GM19372 (cell line): Measurements from ENCODE around the gene ASB2.
A peak's percentile ranks its signal among the peaks of the same experiment; 100 is the strongest.

ENCODE experiments used
- ATAC-seq: cut with Tn5 transposase; IDR thresholded peaks from one replicate; pipeline ENCODE4 v1.9.1; 2021; ENCODE audit warnings: mild to moderate bottlenecking, low read depth, moderate library complexity; ENCODE audit not compliant: unreplicated experiment

Gene ASB2

DNA sequence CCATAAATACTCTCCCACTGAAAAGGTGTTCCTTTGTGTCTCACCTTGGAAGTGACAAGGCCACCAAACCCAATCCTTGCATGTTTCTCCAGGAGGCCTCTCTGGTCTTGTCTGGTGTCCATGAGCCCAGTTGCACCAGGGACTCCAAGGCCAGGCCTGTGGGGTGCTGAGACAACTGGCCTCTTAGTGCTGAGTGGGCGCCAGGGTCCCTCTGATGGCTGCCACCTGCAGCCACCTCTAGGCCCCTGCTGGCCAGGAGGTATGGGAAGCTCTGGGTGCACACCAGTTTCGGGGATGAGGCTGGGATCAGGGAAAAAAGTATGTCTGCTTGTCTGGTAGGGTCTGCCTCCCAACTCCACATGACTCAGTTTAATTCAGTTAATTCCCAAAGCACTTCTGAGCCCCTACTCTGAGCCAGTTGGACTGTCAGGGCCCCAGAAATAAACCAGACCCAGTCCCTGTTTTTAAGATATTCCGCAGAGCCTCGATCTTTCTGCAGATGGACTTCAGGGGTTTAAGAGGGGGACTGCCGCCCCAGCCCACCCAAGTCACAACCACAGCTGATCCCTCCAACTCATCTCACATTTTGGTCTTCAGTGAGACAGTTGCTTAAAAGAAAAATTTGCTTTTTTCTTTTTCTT, 64.3 kb downstream of the ASB2 start:
- no peak for ATAC-seq

DNA sequence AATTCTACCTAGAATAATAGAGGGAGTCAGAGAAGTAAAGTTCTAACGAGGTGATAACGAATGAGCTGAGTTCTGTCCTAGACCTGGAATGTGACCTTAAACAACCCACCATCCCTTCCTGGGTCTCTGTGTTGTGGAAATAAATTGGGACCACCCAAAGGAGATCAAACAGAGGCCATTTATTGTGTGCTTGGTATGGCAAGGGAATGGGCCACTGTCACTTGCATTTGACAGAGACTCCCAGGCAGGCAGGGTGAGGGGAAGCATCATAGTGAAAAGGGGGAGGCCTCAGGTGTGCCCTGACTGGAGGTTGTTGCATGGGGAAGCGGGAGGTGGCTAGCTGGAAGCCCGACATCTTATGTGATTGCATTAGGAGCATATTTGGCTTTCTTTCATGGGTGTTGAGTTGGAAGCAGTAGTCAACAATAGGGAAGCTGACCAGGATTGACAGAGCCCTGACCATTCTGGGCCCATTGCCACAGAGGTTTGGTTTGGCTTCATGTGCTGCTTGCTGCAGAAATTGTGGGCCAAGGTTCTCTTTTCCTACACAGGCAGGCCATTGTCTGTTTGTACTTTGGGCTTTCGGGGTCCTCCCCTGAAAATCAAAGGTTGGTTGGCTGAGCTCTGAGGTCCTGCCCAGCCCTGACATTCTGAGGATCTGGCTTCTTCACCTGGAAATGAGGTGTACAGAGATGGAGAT, 66.8 kb downstream of the ASB2 start:
- ATAC-seq = no peak

DNA sequence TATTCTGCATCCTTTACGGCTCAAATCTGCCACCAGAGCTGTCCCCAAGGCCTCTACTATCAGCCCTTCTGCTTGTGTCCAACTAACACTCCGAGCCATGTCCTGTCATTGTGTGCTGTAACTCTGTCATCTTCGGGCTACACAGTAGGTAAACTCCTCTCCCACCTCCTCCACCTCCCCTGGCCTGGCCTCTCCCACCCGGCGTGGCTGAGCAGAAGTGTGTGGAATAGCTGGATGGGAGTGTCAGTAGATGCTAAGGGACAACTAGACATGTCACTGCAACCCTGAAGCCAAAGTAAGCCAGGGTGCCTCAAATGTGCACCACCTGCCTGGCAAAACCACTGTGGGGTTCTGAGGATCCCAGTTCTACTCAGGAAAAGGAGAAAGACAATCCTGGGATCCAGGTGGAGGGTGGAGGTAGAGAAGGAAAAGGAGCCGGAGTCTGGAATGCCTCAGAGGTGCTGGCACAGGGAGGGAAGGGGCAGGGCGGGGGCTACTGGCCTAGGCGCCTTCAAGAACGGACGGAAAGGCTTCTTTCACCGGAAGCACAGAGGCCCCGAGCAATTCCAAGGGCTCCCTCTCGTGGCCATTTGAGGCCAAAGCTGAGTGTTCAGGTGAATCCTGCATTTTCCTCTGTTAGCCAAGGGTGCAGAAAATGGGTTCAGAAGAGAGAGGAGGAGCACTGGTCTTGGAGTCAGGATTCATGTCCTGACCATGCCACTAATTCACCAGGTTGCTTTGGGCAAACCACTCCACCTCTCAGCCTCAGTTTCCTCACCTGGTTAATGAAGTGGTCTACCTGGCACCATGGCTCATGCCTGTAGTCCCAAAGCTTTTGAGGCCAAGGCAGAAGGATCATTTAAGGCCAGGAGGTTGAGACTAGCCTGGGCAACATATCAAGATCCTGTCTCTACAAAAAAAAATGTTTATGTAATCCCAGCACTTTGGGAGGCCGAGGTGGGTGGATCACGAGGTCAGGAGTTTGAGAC, 69.7 kb downstream of the ASB2 start:
- peak; percentile 72 for ATAC-seq

DNA sequence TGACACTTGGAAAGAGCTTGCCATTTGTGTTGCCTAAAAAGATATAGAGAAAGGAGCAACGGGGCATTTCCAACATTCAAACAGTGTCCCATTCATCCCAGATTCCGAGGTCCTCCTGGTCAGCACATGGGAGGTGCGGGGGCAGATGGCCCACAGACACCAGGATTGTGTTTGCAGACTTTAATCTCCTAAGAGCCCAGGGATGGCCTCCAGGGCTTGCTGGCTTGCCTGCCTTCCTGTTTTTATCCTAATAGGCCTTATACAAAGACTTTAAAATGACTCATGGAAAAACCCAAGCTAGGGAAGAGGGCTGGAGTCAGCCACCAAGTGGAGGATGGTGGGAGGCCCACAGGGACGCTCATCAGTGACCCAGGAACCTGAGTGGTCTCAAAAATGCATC, 70.7 kb downstream of the ASB2 start:
- ATAC-seq = no peak

DNA sequence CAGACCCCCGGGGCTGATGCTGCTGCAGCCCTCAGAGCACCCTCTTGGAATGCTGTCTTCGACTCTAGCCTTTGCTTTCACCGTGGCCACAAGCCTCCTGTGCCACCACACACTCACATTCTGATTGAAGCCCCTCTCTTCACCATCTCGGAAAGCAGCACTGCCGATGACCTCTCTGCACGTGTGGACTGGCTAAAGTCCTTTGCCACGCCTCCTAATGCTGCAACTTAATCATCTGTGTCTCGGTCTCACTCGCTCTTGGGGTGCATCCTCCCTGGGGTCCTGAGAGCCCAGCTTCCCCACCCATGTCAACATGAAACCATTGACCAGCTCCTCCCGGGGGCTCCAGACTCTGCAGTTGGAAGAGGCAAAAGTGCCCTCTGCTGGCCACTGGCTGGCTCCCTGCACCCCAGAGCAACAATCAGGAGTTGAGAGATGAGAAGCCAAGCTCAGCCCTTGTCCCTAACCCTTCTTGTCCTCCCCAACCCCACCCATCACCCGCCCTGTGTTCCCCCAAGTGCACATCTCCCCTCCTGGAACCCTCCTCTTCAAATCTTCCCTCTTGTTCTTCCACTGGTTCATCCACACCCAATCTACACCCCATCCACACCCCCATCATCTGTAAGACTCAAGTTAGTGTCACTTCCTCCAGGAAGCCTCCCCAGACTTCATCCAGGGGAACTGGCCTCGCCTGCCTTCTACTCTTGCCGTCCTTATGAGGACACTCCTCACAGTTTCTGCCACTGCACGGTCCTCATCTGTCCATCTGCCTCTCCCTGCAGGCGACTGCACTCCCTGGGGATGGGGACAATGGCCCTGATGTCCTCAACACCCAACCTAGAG, 72.8 kb downstream of the ASB2 start:
- no peak for ATAC-seq

DNA sequence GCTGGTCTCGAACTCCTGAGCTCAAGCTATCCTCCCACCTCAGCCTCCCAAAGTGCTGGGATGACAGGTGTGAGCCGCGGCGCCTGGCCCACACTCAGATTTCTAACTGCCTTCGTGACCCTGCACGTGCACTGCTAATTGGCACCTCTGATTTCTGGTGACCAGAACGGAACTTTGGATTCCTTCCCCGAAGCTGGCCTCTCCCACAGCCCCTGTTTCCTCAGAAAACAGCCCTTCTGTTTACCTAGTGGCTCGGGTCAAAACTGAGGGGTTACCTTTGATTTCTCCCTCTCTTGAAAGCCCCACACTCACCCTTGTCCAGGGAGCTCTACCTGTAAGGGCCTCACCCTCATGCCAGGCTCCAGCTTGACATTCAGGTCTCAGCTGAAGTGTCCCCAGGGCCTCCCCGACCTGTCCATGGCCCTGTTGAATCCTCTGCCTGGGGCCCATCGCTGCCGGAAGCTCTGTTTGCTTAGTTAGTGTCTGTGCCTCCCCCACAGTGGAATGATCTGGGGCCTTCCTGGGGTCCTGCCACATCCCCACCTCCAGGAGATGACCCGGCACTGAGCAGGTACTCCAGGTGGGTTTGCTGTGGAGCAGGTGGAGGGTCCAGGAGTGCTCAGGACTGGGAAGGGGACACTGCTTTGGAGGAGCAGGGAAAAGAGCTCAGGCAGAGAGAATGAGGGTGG, 73.6 kb downstream of the ASB2 start:
- no peak for ATAC-seq

DNA sequence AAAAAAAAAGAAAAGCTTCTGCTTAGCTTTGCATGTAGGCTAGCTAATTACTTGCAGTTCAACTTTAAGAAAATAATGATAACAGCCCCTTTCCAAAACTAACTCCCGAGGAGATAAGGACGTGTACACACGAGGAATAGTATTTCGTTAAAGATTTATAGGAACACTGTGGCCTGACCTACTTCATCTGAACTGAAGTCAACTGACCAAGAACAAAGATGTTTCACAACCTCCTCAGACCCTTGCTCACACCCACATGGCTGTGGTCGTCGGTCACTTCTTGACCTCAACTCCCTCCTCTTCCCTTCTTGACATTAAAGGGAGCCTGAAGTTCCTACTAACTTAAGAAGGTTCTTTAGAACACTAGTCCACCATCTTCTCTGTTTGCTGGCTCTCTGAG, 74.6 kb downstream of the ASB2 start:
- ATAC-seq = no peak

DNA sequence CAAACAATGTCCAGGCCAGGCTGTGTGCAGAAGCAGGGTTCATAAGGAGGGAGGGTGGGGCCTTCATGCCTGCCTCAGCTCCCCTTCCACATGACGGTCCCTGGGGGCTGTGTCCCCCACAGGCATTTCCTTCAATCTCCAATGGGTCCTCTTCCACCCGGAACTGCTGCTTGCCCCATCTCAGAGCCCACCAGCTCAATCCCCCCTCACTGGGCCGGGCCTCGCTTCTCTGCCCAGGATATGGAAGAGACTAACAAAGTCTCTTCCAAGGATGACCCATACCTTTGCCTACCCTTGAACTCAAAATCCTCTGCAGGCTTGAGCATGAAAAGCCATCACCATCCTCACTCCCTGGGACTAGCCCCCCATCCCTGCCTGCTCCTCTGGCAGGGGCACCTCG, 77.6 kb downstream of the ASB2 start:
- ATAC-seq = no peak

DNA sequence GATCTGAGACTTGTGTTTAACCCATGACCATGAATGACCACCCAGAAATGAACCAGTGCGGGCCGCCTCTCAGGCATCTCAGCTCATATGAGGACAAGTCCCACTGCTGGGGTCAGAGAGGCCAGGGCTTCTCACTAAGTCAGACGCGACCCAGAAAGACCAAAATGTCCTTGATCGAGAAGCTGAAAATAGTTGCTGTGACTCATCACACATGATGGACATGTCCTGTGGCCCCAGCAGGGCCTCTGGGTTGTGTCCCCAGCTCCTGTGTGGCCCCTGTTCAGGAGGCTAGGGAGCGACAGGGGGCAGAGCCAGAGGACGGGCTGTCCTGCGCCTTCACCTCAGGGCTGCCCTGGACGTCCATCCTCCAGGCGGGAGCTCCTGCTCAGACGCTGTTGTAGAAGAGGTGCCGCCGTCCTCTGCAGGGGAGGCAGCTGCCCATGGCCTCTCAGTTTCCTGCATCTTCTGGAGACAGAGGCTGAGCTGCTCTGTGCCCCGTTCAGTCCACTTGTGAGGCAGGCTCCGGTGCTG, 78.2 kb downstream of the ASB2 start:
- no peak for ATAC-seq

DNA sequence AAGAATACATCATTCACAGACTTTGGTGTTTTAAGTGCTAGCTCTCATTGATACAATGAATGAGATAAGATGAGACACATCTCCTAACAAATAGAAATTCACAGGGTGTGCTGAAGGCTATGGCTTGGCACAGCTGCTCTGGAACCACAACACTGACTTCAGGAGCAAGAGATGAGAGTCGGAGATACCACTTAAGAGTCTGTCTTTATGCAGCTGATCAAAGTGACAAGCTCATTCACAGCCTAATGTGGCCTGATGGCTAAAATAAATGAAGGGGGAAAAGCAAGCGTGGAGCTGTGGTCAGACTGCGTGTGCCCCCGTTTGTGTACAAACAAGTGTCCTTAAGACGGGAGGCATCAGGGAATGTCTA, 78.9 kb downstream of the ASB2 start:
- ATAC-seq = no peak

DNA sequence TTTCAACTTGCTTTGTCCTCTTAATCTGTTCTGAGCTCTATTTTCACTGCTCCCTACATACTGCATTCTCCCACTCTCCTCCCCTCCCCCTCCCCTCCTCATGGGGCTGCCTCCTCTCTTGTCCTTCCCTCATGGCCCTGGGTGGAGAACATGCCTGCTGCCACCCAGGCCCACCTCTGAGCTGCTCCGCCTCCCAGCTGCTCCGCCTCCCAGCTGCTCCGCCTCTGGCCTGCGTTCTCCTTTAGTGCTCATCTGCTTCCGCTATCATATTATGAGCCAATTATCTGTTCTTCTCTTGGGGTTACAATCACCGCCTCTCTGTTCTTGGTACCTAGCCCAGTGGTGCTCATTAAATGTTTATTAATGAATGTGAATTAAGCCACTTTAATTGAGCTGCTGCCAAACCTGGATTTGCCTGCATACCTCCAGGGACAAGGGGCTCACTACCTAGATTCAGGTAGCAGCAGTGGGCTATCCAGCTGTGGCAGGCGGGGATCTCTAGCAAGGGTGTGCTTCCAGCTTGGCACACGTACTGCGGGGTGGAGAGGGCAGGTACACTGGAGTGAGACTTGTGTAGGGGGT, 81.3 kb downstream of the ASB2 start:
- no peak for ATAC-seq

DNA sequence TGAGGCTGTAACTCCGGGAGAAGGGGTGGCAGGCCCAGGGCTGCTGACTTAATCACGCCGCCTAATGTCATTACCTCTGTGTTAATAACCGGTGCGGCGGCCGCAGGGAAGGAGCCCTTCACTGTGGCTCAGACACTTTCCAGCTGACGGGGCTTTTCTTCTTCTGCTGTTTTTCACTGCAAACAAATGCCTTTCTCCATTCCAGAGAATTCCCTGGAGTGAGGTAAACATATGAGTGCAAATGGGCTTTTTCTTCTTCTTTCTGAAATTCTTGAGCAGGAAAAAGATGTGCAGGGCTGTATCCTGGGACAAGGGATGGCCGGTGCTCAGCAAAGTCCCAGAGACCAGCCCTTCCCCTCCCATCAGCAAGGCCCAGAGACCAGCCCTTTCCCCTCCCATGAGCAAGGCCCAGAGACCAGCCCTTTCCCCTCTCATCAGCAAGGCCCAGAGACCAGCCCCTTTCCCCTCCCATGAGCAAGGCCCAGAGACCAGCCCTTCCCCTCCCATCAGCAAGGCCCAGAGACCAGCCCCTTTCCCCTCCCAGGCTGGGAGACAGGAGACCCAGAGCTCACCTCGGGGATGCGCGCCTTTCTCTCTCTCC, 82.6 kb downstream of the ASB2 start:
- ATAC-seq = no peak

DNA sequence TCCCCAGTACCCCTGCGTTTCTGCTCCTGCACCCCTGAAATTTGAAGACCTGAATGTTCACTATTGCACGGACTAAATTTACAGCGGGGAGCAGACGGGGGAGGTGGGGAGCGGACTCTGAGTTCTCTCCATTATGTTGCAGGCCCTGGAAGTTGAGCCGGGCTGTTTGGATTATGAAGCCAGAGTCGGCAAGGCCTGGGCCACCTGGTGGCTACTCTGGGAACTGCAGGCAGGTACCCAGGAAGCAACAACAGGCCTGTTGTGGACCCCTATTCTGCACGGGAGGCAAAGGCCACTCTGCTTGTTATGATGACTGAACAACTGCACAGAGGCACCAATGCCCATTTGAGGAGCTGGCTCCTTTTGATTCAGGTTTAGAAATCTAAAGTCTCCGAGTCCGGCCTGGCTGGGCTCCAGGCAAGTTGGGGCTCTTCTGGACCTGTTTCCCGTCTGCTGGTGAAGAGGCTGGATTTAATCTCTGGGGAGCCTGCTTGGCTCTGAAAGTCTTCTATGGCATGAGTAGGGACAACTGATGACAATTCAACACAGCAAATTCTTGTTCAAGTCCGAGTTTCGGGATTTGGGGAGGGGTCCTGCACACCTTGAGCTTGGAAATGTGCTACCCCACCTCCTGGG, 83.3 kb downstream of the ASB2 start:
- ATAC-seq = no peak

DNA sequence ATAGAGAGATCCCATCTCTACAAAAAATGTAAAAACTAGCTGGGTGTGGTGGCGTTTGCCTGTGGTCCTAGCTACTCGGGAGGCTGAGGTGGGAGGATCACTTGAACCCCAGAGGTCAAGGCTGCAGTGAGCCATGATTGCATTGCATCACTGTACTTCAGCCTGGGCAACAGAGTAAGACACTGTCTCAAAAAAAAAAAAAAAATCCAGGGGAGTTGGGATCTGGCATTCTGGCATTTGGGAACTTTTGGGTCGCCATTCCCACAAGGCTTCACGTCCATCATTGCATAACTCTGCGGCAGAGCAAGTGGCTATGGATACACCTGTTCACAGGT, 83.9 kb downstream of the ASB2 start:
- no peak for ATAC-seq

DNA sequence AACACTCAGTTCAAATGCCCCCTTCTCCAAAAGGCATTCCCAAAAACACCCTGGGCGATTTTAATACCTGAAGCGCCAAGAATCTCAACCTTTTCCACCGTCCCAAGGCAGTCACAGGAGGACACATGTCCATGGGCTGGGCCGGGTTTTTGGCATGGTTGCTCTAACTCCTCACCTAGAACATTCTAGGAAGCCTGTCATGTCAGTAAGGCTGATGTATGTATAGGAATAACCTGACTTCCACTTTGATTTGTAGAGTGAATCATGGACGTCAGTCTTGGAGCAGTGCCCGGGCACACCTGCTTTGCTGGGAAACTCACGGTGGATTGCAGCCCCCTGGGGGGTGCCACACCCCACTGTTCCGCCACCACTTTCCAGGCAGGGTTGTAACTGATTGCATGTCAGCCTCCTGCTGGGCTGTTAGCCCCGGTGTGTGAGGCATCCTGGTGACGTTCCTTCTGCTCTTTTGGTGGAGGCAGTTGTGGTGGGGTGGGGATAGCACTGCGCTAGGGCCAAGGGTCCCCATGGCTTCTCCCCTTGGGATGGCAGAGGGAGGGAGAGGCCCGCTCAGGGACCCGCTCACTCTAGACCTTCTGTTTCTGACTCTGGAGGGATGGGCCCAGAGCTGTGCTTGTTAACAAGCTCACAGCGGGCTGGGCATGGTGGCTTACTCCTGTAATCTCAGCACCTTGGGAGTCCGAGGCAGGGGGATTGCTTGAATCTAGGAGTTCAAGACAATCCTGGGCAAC, 84.4 kb downstream of the ASB2 start:
- ATAC-seq = no peak

DNA sequence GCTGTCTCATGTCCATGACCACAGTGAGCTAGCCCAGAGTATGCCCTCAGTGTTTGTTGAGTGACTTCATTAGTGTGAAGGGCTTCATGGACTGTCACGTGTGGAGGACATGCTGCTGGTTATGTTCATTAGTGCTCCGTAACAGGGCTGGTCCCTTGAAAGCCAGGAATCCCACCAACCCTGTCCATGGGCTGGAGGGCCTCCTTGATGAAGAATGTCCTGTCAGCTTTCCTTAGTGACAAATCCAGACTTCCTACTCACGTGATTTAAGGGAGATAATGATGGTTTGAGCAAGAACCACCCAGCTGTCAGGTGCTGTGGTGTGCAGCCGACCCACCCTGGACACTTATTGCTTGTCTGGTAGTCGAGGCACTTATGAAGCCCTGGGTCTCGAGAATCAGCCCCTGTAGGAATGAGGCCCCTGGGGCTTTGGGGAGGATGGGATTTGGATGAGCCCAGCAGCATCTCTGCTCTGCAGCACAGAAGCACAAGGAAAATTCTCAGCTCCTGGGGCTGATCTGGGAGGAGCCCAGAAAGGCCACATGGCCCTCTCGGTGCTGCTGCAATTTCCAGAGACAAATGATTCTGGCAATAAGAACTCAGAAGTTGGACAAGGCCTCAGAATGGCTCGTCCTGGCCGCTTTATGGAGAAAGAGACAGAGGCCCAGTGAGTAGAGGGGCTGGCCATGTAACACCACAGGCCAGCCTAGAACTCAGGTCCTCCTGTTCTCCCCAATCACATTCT, 86.5 kb downstream of the ASB2 start:
- no peak for ATAC-seq

DNA sequence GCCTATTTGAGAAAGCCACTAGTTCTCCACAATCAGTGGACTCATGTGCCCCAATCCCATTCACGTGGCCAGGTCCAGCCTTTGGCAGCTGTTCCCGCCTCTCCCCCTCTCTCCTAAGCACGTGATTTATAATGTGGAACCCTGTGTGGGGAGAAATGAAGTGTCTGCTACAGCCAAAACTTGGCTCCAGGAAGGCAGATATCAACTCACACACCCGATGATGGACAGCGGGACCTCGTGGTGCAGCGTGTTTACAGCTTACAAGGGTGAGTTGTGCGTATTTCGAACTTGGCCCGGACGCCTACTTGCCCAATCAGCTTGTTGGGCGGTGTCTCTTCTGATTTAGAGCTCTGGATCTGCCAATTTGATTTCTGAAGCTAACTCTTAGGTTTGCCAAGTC, 87.4 kb downstream of the ASB2 start:
- ATAC-seq = no peak
